ENCODE measurements around the gene CDK10. TPM values are rescaled to one million over a fixed set of nuclear protein-coding genes. Genes with fewer than 3 reads are reported as not detected.
"Not testable (repeated sequence)": the region's sequence is repeated elsewhere in the genome, so short reads cannot be mapped to it uniquely, and the experiment has no call there.

Gene CDK10
- total RNA-seq, 6 experiments from 2014 or later: 45.5 to 61.7 (median 48.6) TPM

GRCh38 chr16:89658221-89658879 lies 28.1 kb upstream of the CDK10 start:
- no peak for DNase-seq
- Mint-ChIP-seq H3K27ac (peak overlapping the region; percentile 92), H3K4me3 (peak overlapping the region; percentile 96), H3K4me1 (ENCODE audit: low read depth) (peaks cover 12% of the 10 kb centered on the region), H3K9me3 (no peaks in the 10 kb centered on the region), H3K27me3 (ENCODE audit: insufficient read depth) (peaks cover 2% of the 10 kb centered on the region), H3K36me3 (ENCODE audit: low read depth) (peaks cover 30% of the 10 kb centered on the region)
- no peak for TF ChIP-seq CTCF (IDR thresholded peaks at IDR 0.05)

- H3K27me3 Mint-ChIP-seq (ENCODE audit: insufficient read depth): peaks cover 2% of the 10 kb centered on the region
- DNase-seq: no peak
- H3K4me1 Mint-ChIP-seq (ENCODE audit: low read depth): peaks cover 12% of the 10 kb centered on the region
- no peak overlapping the region for H3K4me3 Mint-ChIP-seq
- H3K27ac Mint-ChIP-seq: no peak overlapping the region
- no peak for TF ChIP-seq CTCF (IDR thresholded peaks at IDR 0.05)
- H3K9me3 Mint-ChIP-seq: no peaks in the 10 kb centered on the region
- H3K36me3 Mint-ChIP-seq (ENCODE audit: low read depth): peaks cover 42% of the 10 kb centered on the region
These were observed 26.3 kb upstream of the CDK10 start for GRCh38 chr16:89660146-89660545.

- no peak for TF ChIP-seq CTCF (IDR thresholded peaks at IDR 0.05)
- no peak overlapping the region for H3K27ac Mint-ChIP-seq
- peaks cover 12% of the 10 kb centered on the region for H3K4me1 Mint-ChIP-seq (ENCODE audit: low read depth)
- peaks cover 2% of the 10 kb centered on the region for H3K27me3 Mint-ChIP-seq (ENCODE audit: insufficient read depth)
- no peaks in the 10 kb centered on the region for H3K9me3 Mint-ChIP-seq
- peaks cover 39% of the 10 kb centered on the region for H3K36me3 Mint-ChIP-seq (ENCODE audit: low read depth)
- no peak overlapping the region for H3K4me3 Mint-ChIP-seq
- no peak for DNase-seq
These were observed 25.3 kb upstream of the CDK10 start for GRCh38 chr16:89661215-89661614.

- H3K9me3 Mint-ChIP-seq; H3K4me1 Mint-ChIP-seq (ENCODE audit: low read depth); H3K27me3 Mint-ChIP-seq (ENCODE audit: insufficient read depth); H3K27ac Mint-ChIP-seq; H3K4me3 Mint-ChIP-seq; DNase-seq: not testable (repeated sequence)
- H3K36me3 Mint-ChIP-seq (ENCODE audit: low read depth): peaks cover 40% of the 10 kb centered on the region
These were observed 22.3 kb upstream of the CDK10 start for GRCh38 chr16:89664238-89664637.

GRCh38 chr16:89667000-89667399 lies 19.5 kb upstream of the CDK10 start:
- not testable (repeated sequence) for H3K4me3 Mint-ChIP-seq; H3K27ac Mint-ChIP-seq; H3K9me3 Mint-ChIP-seq; H3K27me3 Mint-ChIP-seq (ENCODE audit: insufficient read depth)
- peaks cover 26% of the 10 kb centered on the region for H3K36me3 Mint-ChIP-seq (ENCODE audit: low read depth)
- TF ChIP-seq CTCF (IDR thresholded peaks at IDR 0.05): peak; percentile 70
- H3K4me1 Mint-ChIP-seq (ENCODE audit: low read depth): peaks cover 12% of the 10 kb centered on the region
- DNase-seq: peak; percentile 23

- Mint-ChIP-seq H3K4me3 (no peak overlapping the region), H3K4me1 (ENCODE audit: low read depth) (peaks cover 12% of the 10 kb centered on the region), H3K27ac (no peak overlapping the region), H3K36me3 (ENCODE audit: low read depth) (peaks cover 24% of the 10 kb centered on the region), H3K27me3 (ENCODE audit: insufficient read depth) (no peaks in the 10 kb centered on the region; the same call in 1 of the 2 replicates), H3K9me3 (no peaks in the 10 kb centered on the region)
- no peak for TF ChIP-seq CTCF (IDR thresholded peaks at IDR 0.05)
- no peak for DNase-seq
These were observed 18.9 kb upstream of the CDK10 start for GRCh38 chr16:89667633-89668032.
